PC-9 (cell line): ENCODE data around the gene TNIP3. TPM values are rescaled to one million over a fixed set of nuclear protein-coding genes. Genes with fewer than 3 reads are reported as not detected.

Source experiments
- BruUV-seq: library from RNA; stranded (reverse); fragments of 400-500 nt; replicated peaks from 2 replicates; lab custom pipeline; 2021; lab: Mats Ljungman, UMichigan
- CTCF ChIA-PET: fragments of 300-600 bp; sonication (Branson Sonifier 250); formaldehyde crosslinking; loops from one replicate; lab custom pipeline; 2022; ENCODE audit warnings: antibody characterized with exemption; lab: Charles Lee
- POLR2A ChIA-PET: fragments of 300-600 bp; sonication (Branson Sonifier 250); formaldehyde crosslinking; loops from one replicate; lab custom pipeline; 2022; ENCODE audit warnings: antibody characterized with exemption; ENCODE audit not compliant: unreplicated experiment; lab: Charles Lee
- DNase-seq, 2 experiments: peaks; one replicate each; pipeline versions ENCODE4 v3.0.0 to v3.0.0-alpha.2; 2015 to 2022; ENCODE audit warnings: mixed read lengths in 1 of 2
- H2AFZ ChIP-seq: fragments of 200-600 bp; sonication (generic); 2 replicates; pipeline ENCODE4 v1.8.1; 2017; ENCODE audit warnings: antibody characterized with exemption
- H3F3A ChIP-seq: fragments of 200-600 bp; sonication (generic); 2 replicates; pipeline ENCODE4 v1.8.1; 2017; ENCODE audit warnings: antibody characterized with exemption, mild to moderate bottlenecking, low read depth; ENCODE audit not compliant: insufficient read depth
- H3K27ac ChIP-seq: fragments of 200-600 bp; sonication (generic); 2 replicates; pipeline ENCODE4 v1.6.1; 2016; ENCODE audit warnings: mixed run types
- H3K27me3 ChIP-seq: fragments of 200-600 bp; sonication (generic); 2 replicates; pipeline ENCODE4 v1.6.1; 2016; ENCODE audit warnings: low read depth, mixed run types; ENCODE audit not compliant: insufficient read depth
- H3K36me3 ChIP-seq: fragments of 200-600 bp; sonication (generic); 2 replicates; pipeline ENCODE4 v1.6.1; 2016; ENCODE audit warnings: low read depth, mixed run types
- H3K4me1 ChIP-seq: fragments of 200-600 bp; sonication (generic); replicated peaks from 2 replicates; pipeline ENCODE4 v1.6.1; 2016; ENCODE audit warnings: mixed run types; ENCODE audit not compliant: insufficient read depth
- H3K4me2 ChIP-seq: fragments of 200-600 bp; sonication (generic); 2 replicates; pipeline ENCODE4 v1.6.1; 2017; ENCODE audit warnings: mixed run types
- H3K4me3 ChIP-seq: fragments of 200-600 bp; sonication (generic); 2 replicates; pipeline ENCODE4 v1.6.1; 2016; ENCODE audit warnings: mixed run types
- H3K79me2 ChIP-seq: fragments of 200-600 bp; sonication (generic); 2 replicates; pipeline ENCODE4 v1.6.1; 2017; ENCODE audit warnings: low read depth, mixed run types
- H3K9me2 ChIP-seq: fragments of 200-600 bp; sonication (generic); 2 replicates; pipeline ENCODE4 v1.8.1; 2017; ENCODE audit warnings: mild to moderate bottlenecking; ENCODE audit not compliant: insufficient read depth
- H3K9me3 ChIP-seq: fragments of 200-600 bp; sonication (generic); 2 replicates; pipeline ENCODE4 v1.8.1; 2016; ENCODE audit warnings: low read depth; ENCODE audit not compliant: insufficient read depth
- H4K20me1 ChIP-seq: fragments of 200-600 bp; sonication (generic); 2 replicates; pipeline ENCODE4 v1.8.1; 2017; ENCODE audit not compliant: insufficient read depth
- EZH2 ChIP-seq: fragments of 200-600 bp; sonication (generic); IDR thresholded peaks from 2 replicates; pipeline ENCODE4 v1.8.0; 2017; ENCODE audit warnings: antibody characterized with exemption, low read depth
- intact Hi-C: fragments of 100-400 bp; cut with micrococcal nuclease; formaldehyde crosslinking; loops from one replicate; pipeline ENCODE4 v1.10.0; 2022; ENCODE audit not compliant: unreplicated experiment
- total RNA-seq: library from RNA; stranded (reverse); gene quantifications from 2 replicates; pipeline ENCODE4 v1.2.3, GENCODE V29; 2021
- TF ChIP-seq, protein P1 (sequence below): fragments of 200-600 bp; sonication (generic); conservative IDR thresholded peaks from 2 replicates; pipeline ENCODE4 v1.6.1; 2017; ENCODE audit warnings: mixed run types, antibody characterized with exemption, mild to moderate bottlenecking, moderate library complexity

Gene TNIP3
- total RNA-seq, 1 experiment from 2014 or later: 1.2 TPM

DNA sequence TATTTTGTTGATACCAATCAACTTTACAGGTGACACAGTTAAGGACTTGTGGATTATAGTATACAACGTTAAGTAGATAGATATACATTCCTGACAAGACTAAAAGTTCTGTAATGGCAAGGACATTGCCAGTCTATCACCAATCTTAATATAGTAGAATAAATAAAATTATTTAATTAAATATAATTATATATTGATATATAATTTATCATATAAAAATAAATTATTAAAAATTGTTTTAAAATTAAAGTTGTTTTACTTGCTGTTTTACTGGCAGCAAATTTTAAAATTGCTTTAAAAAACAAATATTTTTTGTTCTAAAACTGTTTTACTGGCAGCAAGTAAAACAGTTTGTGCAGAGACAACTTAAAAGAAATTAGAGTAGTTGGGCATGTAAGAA, 18.7 kb downstream of the TNIP3 start:
- Histone ChIP-seq H3K4me3 (no peak overlapping the region), H3K79me2 (no peaks in the 10 kb centered on the region), H4K20me1 (no peaks in the 10 kb centered on the region), H3K27me3 (no peaks in the 10 kb centered on the region), H3K4me2 (no peak overlapping the region), H3K4me1 (no peaks in the 10 kb centered on the region), H3K27ac (no peak overlapping the region), H3K36me3 (no peaks in the 10 kb centered on the region), H3K9me3 (no peaks in the 10 kb centered on the region), H3K9me2 (no peaks in the 10 kb centered on the region), H3F3A (no peaks in the 10 kb centered on the region), H2AFZ (no peak overlapping the region)
- ChIA-PET POLR2A (no interaction called here), CTCF (no interaction called here)
- DNase-seq: no peak
- BruUV-seq: no TSS peak
- intact Hi-C loops: no loop called here
- TF ChIP-seq, protein P1, sequence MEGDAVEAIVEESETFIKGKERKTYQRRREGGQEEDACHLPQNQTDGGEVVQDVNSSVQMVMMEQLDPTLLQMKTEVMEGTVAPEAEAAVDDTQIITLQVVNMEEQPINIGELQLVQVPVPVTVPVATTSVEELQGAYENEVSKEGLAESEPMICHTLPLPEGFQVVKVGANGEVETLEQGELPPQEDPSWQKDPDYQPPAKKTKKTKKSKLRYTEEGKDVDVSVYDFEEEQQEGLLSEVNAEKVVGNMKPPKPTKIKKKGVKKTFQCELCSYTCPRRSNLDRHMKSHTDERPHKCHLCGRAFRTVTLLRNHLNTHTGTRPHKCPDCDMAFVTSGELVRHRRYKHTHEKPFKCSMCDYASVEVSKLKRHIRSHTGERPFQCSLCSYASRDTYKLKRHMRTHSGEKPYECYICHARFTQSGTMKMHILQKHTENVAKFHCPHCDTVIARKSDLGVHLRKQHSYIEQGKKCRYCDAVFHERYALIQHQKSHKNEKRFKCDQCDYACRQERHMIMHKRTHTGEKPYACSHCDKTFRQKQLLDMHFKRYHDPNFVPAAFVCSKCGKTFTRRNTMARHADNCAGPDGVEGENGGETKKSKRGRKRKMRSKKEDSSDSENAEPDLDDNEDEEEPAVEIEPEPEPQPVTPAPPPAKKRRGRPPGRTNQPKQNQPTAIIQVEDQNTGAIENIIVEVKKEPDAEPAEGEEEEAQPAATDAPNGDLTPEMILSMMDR: no peak
- TF ChIP-seq EZH2: no peak

DNA sequence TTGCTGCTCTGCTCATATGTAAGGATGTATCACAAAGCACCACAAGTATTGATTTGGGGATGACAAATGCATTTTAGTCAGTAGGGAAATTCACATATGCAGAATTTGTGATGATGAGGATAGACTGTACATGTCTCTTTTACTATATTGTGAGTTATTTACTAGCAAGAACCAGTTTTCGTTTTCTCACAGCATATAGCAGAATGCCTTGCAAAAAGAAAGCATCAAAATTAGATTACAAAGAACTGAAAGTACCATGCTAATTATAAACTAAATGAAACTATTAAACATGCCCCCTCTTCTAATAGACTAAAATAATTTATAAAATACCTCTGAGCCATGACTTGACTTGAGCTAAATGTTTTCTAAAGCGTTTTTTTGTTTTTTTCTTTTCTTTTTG, 20.1 kb downstream of the TNIP3 start:
- no peak for TF ChIP-seq EZH2
- TF ChIP-seq, protein P1: no peak
- H3K79me2 ChIP-seq: no peaks in the 10 kb centered on the region
- no peaks in the 10 kb centered on the region for H3K9me2 ChIP-seq
- 0 out of 2 replicates have a peak overlapping the region, but pooled peaks have one; percentile 8 for H2AFZ ChIP-seq
- H3K4me2 ChIP-seq: no peak overlapping the region
- H3K27me3 ChIP-seq: no peaks in the 10 kb centered on the region
- no peaks in the 10 kb centered on the region for H4K20me1 ChIP-seq
- no peak overlapping the region for H3K27ac ChIP-seq
- CTCF ChIA-PET: no interaction called here
- no peaks in the 10 kb centered on the region for H3F3A ChIP-seq
- H3K9me3 ChIP-seq: no peaks in the 10 kb centered on the region
- POLR2A ChIA-PET: no interaction called here
- no peaks in the 10 kb centered on the region for H3K36me3 ChIP-seq
- intact Hi-C loops: no loop called here
- BruUV-seq: no TSS peak
- DNase-seq: peak in 1 of 2 experiments; percentile 16
- H3K4me1 ChIP-seq: no peaks in the 10 kb centered on the region
- H3K4me3 ChIP-seq: no peak overlapping the region

DNA sequence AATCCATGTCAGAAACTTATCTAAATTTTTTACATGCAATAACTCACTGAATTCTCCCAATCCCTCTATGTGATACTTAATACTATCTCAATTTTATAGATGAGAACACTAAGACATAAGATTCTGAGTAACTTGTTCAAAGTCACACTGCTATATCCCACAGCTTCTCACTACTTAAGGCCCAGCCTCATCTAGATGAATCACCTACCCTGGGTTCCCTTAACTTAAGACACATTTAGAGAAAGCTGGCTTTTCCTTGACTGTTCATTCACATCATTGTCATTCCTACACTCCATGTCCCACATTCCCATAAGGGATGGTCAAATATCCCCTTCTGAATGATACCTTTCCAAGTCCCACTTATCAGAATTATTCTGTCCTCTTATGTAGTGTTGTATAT, 21.0 kb downstream of the TNIP3 start:
- CTCF ChIA-PET: no interaction called here
- Histone ChIP-seq H3K9me3 (no peaks in the 10 kb centered on the region), H3K4me2 (no peak overlapping the region), H2AFZ (no peak overlapping the region), H3F3A (no peaks in the 10 kb centered on the region), H3K9me2 (no peaks in the 10 kb centered on the region), H3K27ac (no peak overlapping the region), H3K27me3 (no peaks in the 10 kb centered on the region), H3K4me3 (no peak overlapping the region), H3K4me1 (no peaks in the 10 kb centered on the region), H4K20me1 (no peaks in the 10 kb centered on the region), H3K79me2 (no peaks in the 10 kb centered on the region), H3K36me3 (no peaks in the 10 kb centered on the region)
- no TSS peak for BruUV-seq
- TF ChIP-seq EZH2: no peak
- TF ChIP-seq, protein P1: no peak
- POLR2A ChIA-PET: no interaction called here
- intact Hi-C loops: no loop called here
- DNase-seq: no peak
